Measurements from ENCODE around the gene ANKS1A. TPM values are rescaled to one million over a fixed set of nuclear protein-coding genes. Genes with fewer than 3 reads are reported as not detected.

The ANKS1A gene
- total RNA-seq, 1 experiment from 2014 or later = 28.5 TPM

GRCh38 chr6:35055891-35056290 is 166.8 kb downstream of the ANKS1A start:
- no TSS peak for BruUV-seq (replicated peaks)
- no peaks in the 10 kb centered on the region for H3K27me3 ChIP-seq (ENCODE audit: insufficient read depth, low read depth)
- no peaks in the 10 kb centered on the region for H3K79me2 ChIP-seq (ENCODE audit: low read depth)
- no peaks in the 10 kb centered on the region for H3K4me1 ChIP-seq (replicated peaks; ENCODE audit: insufficient read depth)
- no peaks in the 10 kb centered on the region for H3F3A ChIP-seq (ENCODE audit: insufficient read depth, low read depth)
- intact Hi-C loops (cut with micrococcal nuclease; ENCODE audit: unreplicated experiment) = no loop called here
- no peaks in the 10 kb centered on the region for H3K36me3 ChIP-seq (ENCODE audit: low read depth)
- H4K20me1 ChIP-seq (ENCODE audit: insufficient read depth) = no peaks in the 10 kb centered on the region
- no peak for DNase-seq
- TF ChIP-seq CTCF (conservative IDR thresholded peaks at IDR 0.05) = no peak
- TF ChIP-seq EZH2 (IDR thresholded peaks at IDR 0.05; ENCODE audit: low read depth) = no peak
- CTCF ChIA-PET = no interaction called here
- H3K9me2 ChIP-seq (ENCODE audit: insufficient read depth) = no peaks in the 10 kb centered on the region
- H3K9me3 ChIP-seq (ENCODE audit: insufficient read depth, low read depth) = no peaks in the 10 kb centered on the region
- POLR2A ChIA-PET (ENCODE audit: unreplicated experiment) = no interaction called here
- H3K4me2 ChIP-seq = no peak overlapping the region
- no peak overlapping the region for H2AFZ ChIP-seq
- no peak overlapping the region for H3K27ac ChIP-seq
- no peak overlapping the region for H3K4me3 ChIP-seq

- no peaks in the 10 kb centered on the region for H3K79me2 ChIP-seq (ENCODE audit: low read depth)
- H2AFZ ChIP-seq = no peak overlapping the region
- H4K20me1 ChIP-seq (ENCODE audit: insufficient read depth) = no peaks in the 10 kb centered on the region
- no peak for DNase-seq
- H3K4me1 ChIP-seq (replicated peaks; ENCODE audit: insufficient read depth) = no peaks in the 10 kb centered on the region
- H3K27ac ChIP-seq = no peak overlapping the region
- H3K9me2 ChIP-seq (ENCODE audit: insufficient read depth) = no peaks in the 10 kb centered on the region
- H3K4me2 ChIP-seq = no peak overlapping the region
- no peaks in the 10 kb centered on the region for H3F3A ChIP-seq (ENCODE audit: insufficient read depth, low read depth)
- BruUV-seq (replicated peaks) = no TSS peak
- H3K27me3 ChIP-seq (ENCODE audit: insufficient read depth, low read depth) = no peaks in the 10 kb centered on the region
- CTCF ChIA-PET = no interaction called here
- no peaks in the 10 kb centered on the region for H3K36me3 ChIP-seq (ENCODE audit: low read depth)
- intact Hi-C loops (cut with micrococcal nuclease; ENCODE audit: unreplicated experiment) = no loop called here
- H3K4me3 ChIP-seq = no peak overlapping the region
- POLR2A ChIA-PET (ENCODE audit: unreplicated experiment) = no interaction called here
- TF ChIP-seq EZH2 (IDR thresholded peaks at IDR 0.05; ENCODE audit: low read depth) = no peak
- no peak for TF ChIP-seq CTCF (conservative IDR thresholded peaks at IDR 0.05)
- no peaks in the 10 kb centered on the region for H3K9me3 ChIP-seq (ENCODE audit: insufficient read depth, low read depth)
These were observed 167.9 kb downstream of the ANKS1A start for GRCh38 chr6:35056952-35057351.

- Histone ChIP-seq H3K79me2 (ENCODE audit: low read depth) (no peaks in the 10 kb centered on the region), H2AFZ (no peak overlapping the region), H3K4me2 (no peak overlapping the region), H3K9me3 (ENCODE audit: insufficient read depth, low read depth) (no peaks in the 10 kb centered on the region), H3K36me3 (ENCODE audit: low read depth) (no peaks in the 10 kb centered on the region), H3K27me3 (ENCODE audit: insufficient read depth, low read depth) (no peaks in the 10 kb centered on the region), H3K4me3 (no peak overlapping the region), H4K20me1 (ENCODE audit: insufficient read depth) (no peaks in the 10 kb centered on the region), H3K9me2 (ENCODE audit: insufficient read depth) (no peaks in the 10 kb centered on the region), H3F3A (ENCODE audit: insufficient read depth, low read depth) (no peaks in the 10 kb centered on the region), H3K27ac (no peak overlapping the region), H3K4me1 (replicated peaks; ENCODE audit: insufficient read depth) (no peaks in the 10 kb centered on the region)
- no TSS peak for BruUV-seq (replicated peaks)
- intact Hi-C loops (cut with micrococcal nuclease; ENCODE audit: unreplicated experiment) = no loop called here
- POLR2A ChIA-PET (ENCODE audit: unreplicated experiment) = no interaction called here
- DNase-seq = no peak
- no peak for TF ChIP-seq CTCF (conservative IDR thresholded peaks at IDR 0.05)
- no peak for TF ChIP-seq EZH2 (IDR thresholded peaks at IDR 0.05; ENCODE audit: low read depth)
- CTCF ChIA-PET = interaction anchor here (0.7 kb wide), 1 partner anchor 267 kb away, joined by 3 read pairs; no protein-coding TSS in a partner anchor
These were observed 168.6 kb downstream of the ANKS1A start for GRCh38 chr6:35057449-35058357.

Data from PC-9 (cell line).